Measurements from ENCODE around the gene LRRC28. TPM values are rescaled to one million over a fixed set of nuclear protein-coding genes. Genes with fewer than 3 reads are reported as not detected.

LRRC28 gene
- total RNA-seq, 1 experiment from 2014 or later = 21.4 TPM

DNA sequence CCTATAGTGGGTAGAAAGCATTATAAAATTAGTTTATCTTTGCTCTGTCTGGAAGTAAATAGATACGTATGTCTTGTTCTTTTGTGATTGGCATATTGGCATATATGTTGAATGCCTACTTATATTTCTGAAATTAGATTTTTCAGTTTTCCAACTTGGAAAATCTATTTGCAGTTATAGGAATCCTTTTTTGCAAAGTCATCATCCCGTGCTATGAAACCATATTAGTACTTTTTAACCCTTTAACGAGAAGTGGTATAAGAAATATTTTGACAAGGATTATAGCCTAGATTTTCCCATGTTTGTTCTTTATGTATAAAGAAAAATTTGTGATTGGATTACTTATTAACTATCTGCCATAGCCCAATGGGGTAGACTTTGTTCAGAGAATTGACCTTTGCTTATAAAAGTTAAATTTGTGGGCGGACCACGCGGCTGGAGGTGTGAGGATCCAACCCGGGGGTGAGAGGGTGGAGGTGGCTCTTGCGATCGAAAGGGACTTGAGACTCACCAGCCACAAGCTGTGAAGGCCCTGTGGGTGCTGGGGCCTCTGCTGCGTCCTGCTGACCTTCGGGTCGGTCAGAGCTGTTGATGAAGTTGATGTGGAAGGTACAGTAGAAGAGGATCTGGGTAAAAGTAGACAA, 5.9 kb downstream of the LRRC28 start:
- Histone ChIP-seq H3K9me3 (ENCODE audit: control insufficient read depth in 1 of 2, insufficient read depth in 1 of 2, low read depth in 1 of 2, low read length in 2 of 2) (no peaks in the 10 kb centered on the region), H4K20me1 (ENCODE audit: insufficient read depth) (no peaks in the 10 kb centered on the region), H3K27ac (ENCODE audit: low read depth, low read length) (no peak overlapping the region), H3K36me3 (ENCODE audit: control insufficient read depth in 1 of 2, insufficient read depth in 2 of 2, low read length in 2 of 2) (no peaks in the 10 kb centered on the region), H3K79me2 (ENCODE audit: insufficient read depth, low read length) (no peaks in the 10 kb centered on the region), H3K27me3 (ENCODE audit: insufficient read depth, low read length) (no peaks in the 10 kb centered on the region), H3K9ac (ENCODE audit: low read length) (no peak overlapping the region), H3K4me3 (replicated peaks in 1 of 2; ENCODE audit: low read depth in 1 of 2, low read length in 2 of 2) (no peak overlapping the region), H2AFZ (ENCODE audit: low read depth, low read length, poor library complexity, severe bottlenecking) (no peak overlapping the region), H3K4me2 (ENCODE audit: low read length) (no peak overlapping the region), H3K4me1 (ENCODE audit: control insufficient read depth in 1 of 2, insufficient read depth in 2 of 2, low read length in 2 of 2) (peaks cover 2 to 8% of the 10 kb centered on the region in 2 experiments; a peak in 2 of 4 replicates), H3K9me2 (ENCODE audit: insufficient read depth) (no peaks in the 10 kb centered on the region; the same call in 1 of the 2 replicates)
- no TSS peak for BruUV-seq (replicated peaks)
- CTCF ChIA-PET = no interaction called here
- no peak for TF ChIP-seq ELF1 (IDR thresholded peaks at IDR 0.05; ENCODE audit: borderline replicate concordance, low read depth)
- TF ChIP-seq POLR2AphosphoS5 (IDR thresholded peaks at IDR 0.05; ENCODE audit: low read depth, low read length) = no peak
- no peak for TF ChIP-seq SP1 (IDR thresholded peaks at IDR 0.05; ENCODE audit: low read depth)
- TF ChIP-seq ZFX (IDR thresholded peaks at IDR 0.05) = no peak
- TF ChIP-seq FOSL1 (IDR thresholded peaks at IDR 0.05; ENCODE audit: low read depth) = no peak
- no peak for TF ChIP-seq SIN3A (IDR thresholded peaks at IDR 0.05; ENCODE audit: low read depth)
- no peak for TF ChIP-seq TCF7L2 (IDR thresholded peaks at IDR 0.05; ENCODE audit: borderline replicate concordance, extremely low read depth, insufficient read depth, insufficient read length)
- TF ChIP-seq POLR2A (IDR thresholded peaks at IDR 0.05; ENCODE audit: borderline replicate concordance, extremely low read depth, insufficient read depth, insufficient read length) = no peak
- TF ChIP-seq ATF3 (IDR thresholded peaks at IDR 0.05) = no peak
- no peak for TF ChIP-seq REST (IDR thresholded peaks at IDR 0.05; ENCODE audit: low read depth)
- TF ChIP-seq JUND (IDR thresholded peaks at IDR 0.05) = no peak
- no peak for TF ChIP-seq YY1 (IDR thresholded peaks at IDR 0.05; ENCODE audit: extremely low read depth, insufficient replicate concordance, low read depth, low read length)
- TF ChIP-seq SRF (IDR thresholded peaks at IDR 0.05; ENCODE audit: low read depth) = no peak
- TF ChIP-seq, protein P1, sequence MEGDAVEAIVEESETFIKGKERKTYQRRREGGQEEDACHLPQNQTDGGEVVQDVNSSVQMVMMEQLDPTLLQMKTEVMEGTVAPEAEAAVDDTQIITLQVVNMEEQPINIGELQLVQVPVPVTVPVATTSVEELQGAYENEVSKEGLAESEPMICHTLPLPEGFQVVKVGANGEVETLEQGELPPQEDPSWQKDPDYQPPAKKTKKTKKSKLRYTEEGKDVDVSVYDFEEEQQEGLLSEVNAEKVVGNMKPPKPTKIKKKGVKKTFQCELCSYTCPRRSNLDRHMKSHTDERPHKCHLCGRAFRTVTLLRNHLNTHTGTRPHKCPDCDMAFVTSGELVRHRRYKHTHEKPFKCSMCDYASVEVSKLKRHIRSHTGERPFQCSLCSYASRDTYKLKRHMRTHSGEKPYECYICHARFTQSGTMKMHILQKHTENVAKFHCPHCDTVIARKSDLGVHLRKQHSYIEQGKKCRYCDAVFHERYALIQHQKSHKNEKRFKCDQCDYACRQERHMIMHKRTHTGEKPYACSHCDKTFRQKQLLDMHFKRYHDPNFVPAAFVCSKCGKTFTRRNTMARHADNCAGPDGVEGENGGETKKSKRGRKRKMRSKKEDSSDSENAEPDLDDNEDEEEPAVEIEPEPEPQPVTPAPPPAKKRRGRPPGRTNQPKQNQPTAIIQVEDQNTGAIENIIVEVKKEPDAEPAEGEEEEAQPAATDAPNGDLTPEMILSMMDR (IDR thresholded peaks at IDR 0.05 in 2 of 3, conservative IDR thresholded peaks at IDR 0.05 in 1 of 3; ENCODE audit: borderline replicate concordance in 1 of 3, insufficient read depth in 1 of 3, low read depth in 2 of 3, low read length in 2 of 3) = no peak
- TF ChIP-seq CEBPB (IDR thresholded peaks at IDR 0.05; ENCODE audit: low read depth) = no peak
- DNase-seq (ENCODE audit: low read depth, low spot score) = no peak
- intact Hi-C loops (cut with micrococcal nuclease) = no loop called here
- RAD21 ChIA-PET (ENCODE audit: low non-redundant PET in 1 of 2, low total read pairs in 2 of 2, uncharacterized antibody in 2 of 2, unreplicated experiment in 2 of 2) = no interaction called here
- ATAC-seq = no peak
- POLR2A ChIA-PET = no interaction called here

Data from HCT116 (cell line).